Cardiac septum (tissue), 1 donor: ENCODE results near the gene C11orf21. TPM values are rescaled to one million over a fixed set of nuclear protein-coding genes. Genes with fewer than 3 reads are reported as not detected.

ENCODE experiments used
- DNase-seq: peaks from one replicate; pipeline ENCODE4 v3.0.0-alpha.2; 2020; ENCODE audit warnings: low spot score
- intact Hi-C: fragments of 100-400 bp; cut with DNase I; formaldehyde crosslinking; loops from one replicate; pipeline ENCODE4 v1.14.0; 2022
- total RNA-seq: library from RNA; stranded (reverse); fragmentation: NEBNext Ultra II Directional; extraction: Animal tissue kit (Norgen Biotek cat#: 25700); gene quantifications from one replicate; pipeline ENCODE4 v1.2.1, GENCODE V29; 2021
- donor health status: DM: no; HTN: no; CAD: no.

C11orf21 gene
- total RNA-seq, 1 donor from 2014 or later = 23.2 TPM

DNA sequence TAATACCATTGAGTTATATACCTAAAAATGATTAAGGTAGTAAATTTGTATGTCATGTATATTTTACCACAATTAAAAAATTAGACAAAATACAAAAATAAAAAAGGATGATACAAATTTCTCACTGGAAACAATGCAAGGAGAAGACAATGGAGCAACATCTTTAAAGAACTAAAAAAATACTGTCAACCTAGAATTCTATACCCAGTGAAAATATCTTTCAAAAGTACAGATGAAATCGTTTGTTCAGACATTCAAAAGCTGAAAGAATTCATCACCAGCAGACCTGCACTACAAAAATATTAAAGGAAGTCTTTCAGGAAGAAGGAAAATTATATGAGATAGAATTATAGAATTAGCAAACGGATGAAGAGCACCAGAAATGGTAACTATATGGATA lies 21.5 kb downstream of the C11orf21 start:
- DNase-seq = no peak
- intact Hi-C loops = no loop called here

DNA sequence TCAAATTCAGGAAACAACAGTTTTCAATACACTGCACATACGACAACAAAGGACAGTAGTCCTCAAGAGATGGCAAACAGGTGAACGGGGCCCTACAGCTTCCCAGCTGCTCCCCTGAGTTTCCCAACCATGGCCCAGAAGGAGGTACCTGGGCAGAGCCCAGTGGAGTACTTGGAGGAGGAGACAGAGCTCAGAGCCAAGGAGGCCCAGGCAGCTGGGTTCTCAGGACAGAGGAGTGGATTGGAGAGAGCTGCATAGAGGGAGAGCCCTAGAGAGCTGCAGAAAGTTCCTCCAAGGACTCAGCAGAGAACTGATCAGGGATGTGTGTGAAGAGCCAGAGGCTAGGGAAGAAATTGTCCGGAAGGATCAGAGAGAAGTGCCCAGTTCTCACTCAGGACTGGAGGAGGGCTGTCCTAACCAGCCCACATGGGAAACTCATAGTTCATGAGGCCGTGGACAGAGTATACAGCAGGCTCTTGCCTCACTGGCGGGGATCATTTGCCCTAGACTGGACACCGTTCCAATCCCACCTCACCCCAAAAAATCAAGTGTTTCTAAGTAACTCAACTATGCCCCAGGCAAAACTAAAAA lies 23.7 kb downstream of the C11orf21 start:
- intact Hi-C loops = no loop called here
- DNase-seq = no peak

DNA sequence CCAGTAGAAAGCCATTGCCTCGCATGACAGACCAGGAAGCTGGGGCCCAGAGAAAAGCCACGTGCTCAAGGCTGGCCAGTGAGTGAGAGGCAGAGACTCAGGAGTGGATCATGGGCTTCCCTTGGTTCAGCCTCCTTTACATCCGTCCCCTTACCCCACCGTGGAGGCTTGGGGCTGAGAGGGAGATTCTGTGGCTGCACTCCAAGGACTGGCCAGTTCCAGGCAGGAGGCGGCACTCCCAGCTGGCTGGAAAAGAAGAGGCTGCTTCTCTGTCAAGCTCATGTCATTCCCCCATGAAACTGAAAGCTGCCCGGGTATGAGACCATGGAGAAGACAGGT lies 24.7 kb downstream of the C11orf21 start:
- DNase-seq = no peak
- intact Hi-C loops = no loop called here

DNA sequence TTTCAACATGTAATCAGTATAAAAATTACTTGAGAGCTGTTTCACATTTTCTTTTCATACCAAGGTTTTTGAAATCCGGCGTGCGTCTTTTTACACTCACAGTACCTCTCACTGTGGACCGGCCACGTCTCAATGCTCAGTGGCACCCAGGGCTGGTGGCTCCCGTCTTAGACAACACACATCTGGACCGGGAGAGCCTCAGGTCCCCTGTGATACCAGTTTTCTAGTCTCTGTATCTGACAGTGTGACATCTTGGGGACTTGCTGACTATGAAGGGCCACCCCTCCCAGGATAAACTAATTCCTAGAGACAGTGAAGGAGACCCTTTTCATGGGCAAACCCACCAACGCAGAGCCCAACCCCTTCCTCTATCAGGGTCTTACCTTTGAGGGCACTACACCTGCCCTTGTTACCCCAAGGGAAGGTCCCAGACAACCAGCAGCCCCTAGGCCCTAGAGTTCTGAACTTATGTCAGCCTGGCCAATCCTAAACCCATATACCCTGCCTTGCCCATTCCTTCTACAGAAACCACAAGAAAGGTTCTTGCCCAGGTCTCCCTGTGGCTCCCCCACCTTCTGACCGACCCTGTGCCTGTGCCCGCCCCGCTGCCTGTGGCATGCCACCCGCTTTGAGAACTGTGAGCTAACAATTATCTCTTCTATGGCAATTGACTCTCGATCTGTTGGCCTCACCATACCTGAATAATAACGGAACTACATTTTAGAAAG lies 25.3 kb downstream of the C11orf21 start:
- no peak for DNase-seq
- intact Hi-C loops = no loop called here

DNA sequence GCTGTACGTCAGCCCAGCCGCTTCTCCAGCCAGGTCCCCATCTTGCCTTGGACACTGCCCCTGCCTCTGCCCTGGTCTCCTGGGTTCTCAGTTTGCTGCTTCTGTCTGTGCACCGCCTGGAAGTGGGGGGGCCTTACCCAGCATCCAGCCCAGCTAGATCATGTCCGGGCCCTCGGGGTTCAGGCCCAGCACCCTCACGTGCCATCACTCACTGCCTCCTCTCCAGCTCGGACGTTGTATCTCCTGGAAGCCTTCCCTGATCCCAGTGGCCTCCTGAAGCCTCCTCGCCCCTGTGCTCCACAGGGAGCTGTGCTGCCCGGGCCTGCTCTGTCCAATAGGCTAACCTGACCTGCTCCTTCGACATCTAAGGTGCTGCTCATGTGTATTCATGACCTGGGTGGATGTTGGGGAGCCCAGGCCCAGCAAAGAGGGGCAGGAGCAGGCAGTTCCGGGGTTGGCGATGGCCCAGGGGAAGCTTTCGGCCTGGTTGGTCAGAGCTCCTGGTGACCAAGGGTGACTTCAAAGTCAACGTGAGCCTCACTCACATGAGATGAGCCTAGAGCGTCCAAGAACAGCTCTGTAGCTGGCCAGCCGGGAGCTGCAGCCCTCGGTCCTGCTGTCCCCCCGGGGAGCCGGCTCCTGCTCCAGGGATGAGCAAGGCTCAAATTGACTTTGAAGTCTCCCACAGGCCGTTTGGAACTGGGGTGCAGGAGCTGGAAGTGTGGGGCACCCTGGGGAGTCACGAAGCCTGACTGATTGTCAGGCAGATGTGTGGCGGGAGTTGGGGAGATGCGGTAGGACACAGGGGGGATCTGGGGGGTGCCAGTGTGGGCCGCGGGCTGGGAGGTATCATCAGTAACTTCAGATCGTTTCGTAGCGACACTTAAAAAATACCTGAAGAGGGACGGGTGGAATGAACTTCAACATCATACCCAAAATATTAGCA lies 26.1 kb downstream of the C11orf21 start:
- DNase-seq = peak; percentile 54
- intact Hi-C loops = no loop called here

DNA sequence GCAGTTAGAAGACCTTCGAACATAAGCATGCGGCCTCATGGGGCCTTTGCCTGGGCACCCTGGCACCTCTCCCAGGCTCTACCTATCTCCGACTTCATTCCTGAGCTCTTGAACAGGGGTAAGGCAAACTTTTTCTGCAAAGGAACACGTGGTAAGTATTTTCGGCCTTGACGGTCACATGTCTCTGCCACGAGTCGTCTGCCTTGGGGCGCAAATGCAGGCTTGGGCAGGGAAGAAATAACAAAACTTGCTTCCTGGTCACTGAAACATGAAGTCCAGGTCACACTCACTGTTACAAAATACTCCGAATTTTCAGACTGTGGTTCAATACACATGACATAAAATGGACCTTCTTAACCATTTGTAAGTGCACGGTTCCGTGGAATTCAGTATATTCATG lies 27.9 kb downstream of the C11orf21 start:
- intact Hi-C loops = no loop called here
- DNase-seq = peak; percentile 35

DNA sequence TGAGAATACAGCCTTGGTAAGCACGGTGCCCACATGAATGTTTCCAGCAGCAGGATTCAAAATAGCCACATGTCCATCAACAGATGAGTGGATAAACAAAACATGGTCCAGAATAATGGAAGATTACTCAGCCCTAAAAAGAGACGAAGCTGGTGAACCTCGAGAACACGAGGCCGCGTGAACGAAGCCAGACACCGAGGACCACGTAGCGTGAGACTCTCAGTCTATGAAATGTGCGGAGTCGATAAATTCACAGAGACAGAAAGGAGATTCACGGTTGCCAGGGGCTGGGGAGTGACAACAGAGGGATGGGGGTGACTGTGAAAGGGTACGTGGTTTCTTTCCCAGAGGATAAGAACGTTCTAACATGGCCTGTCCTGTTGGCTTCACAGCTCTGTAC lies 28.4 kb downstream of the C11orf21 start:
- no peak for DNase-seq
- intact Hi-C loops = no loop called here

DNA sequence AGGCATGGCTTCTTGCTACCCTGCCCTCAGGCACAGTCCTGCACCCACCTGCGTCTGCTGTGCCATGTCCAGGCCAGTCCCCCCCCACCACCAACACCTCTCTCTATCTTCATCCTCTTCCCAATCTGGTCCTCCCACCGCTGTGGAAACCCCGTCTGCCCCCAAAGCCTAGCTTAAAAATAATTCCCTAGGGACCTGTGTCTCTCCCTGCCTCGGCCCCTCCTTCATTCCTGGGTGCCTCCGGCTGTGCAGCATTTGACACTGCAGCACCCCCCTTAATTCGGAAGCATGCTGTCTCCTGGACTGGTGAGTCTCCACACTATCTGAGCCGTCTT lies 28.8 kb downstream of the C11orf21 start:
- intact Hi-C loops = no loop called here
- no peak for DNase-seq

DNA sequence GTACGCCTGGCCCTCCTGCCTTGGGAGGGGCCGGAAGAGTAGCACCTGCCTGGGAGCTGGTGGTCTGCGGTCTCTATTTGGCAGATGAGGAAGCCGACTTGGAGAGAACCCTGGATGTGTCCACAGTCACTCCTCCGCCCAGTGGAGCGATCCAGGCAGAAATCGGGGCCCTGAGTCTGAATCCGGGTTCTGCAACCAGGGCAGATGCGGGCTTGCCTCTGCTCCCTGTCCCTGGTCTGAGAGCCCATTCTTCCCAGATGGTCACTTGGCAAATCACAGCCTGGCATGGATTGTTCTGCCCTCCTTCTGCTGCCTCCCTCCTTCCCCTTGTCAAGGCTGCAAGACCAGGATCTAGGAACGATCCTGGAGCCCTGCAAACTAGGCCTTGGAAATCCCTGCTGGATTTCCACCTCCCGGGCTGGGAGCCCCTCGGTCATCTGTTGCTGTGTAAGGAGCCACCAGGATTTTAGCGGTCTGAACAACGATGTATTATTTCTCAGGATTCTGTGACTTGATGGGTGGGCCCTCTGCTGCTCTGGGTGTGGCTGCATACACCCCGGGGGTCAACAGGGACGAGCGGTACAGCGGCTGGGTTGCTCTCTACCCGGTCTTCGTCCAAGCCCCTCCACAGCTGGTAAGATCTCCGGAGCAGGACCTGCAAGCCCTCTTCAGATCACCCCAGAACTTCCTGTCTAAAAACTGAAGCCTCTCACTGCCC lies 29.3 kb downstream of the C11orf21 start:
- DNase-seq = no peak
- intact Hi-C loops = no loop called here

DNA sequence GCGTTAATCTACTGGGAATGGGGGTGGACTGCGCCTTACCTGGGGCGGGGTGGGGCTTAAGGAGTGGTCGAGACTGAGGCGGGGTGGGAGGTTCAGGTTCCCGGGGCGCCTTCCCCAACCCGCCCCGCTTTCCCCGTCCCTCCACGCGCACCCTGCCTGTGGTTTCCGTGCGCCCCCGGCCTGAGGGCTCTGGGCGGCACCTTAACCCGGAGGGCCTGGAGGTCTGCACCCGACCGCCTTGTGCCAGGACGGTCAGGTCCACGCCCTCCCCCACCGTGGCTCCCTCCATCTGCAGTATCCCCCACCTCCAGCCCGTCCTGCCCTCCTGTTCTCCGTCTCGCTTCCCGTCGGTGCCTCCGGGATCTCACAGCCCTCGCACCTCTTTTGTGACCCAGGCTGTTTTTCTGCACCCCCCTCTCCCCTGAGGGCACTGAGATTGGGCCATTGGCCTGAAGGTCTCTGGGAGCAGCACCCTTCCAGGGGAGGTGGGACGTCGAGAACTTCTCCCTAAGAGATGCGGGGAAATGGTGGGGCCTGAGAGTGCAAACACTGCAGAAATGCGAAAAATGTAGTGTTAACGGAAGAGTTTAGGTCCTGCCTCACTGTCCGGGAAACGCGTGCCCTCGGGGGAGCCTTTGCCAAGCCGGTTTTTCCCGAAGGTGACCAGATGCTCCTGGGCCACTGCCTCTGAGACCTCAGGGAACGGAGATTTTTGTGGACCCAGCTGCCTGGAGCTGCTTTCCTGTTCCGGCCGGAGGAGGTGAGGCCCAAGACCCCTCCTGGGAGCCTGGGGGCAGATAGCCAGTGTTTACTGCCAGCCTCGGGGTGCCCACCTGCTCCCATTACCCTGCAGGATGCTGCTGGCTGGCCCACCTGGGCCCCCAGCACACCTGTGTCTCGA lies 30.1 kb downstream of the C11orf21 start:
- peak; percentile 61 for DNase-seq
- intact Hi-C loops = no loop called here

DNA sequence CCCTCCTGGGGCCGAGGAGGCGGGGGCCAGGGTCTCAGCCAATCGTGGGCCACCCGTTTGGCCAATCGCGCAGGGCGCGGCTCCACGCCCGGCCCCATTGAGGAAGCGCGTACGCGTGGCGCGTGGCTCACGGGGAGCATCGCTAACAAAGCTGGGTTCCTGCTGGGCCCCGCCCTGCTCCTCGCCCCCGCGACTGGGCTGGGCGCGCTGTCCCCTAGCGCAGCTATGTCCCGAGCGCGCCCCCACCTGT lies 30.7 kb downstream of the C11orf21 start:
- DNase-seq = peak; percentile 79

DNA sequence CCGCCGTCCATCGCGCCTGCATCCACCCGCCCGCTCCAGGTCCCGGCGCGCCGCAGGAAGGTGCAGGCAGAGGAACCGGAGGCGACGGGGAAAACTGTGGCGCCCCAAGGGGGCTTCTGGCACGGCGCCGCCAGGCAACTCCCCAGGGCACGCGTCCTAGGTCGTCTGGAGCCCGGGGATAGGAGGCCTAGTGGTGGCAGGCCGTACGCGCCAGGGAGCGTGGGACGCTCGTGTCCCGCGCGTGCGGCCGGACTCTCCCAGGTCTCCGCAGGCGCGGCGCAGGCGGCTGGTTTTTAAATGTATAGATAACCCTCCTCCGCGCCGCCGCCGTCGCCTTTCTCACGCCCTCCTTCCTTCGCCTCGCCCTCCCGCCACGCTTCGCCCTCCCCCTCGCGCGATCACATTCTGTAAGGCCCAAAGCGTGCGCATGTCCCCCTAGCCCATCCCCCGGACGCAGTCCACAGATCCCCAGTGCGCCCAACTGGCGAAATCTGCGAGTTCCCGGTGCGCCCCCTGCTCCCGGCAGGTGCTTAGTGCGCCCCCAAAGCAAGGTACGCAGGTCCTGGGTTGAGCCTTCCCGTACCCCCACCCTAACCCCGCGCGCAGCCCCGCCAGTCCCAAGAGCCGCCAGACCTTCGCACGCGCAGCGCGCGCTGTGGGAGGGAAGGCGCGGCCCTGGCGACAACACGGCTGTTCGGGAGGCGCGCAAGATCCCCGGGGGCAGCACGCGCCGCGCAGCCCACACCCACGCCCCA lies 31.2 kb downstream of the C11orf21 start, which contains the start of gene ASCL2:
Gene ASCL2 (minus strand): TSS at position 267 of the 755 bp plus-strand sequence. CDS start 256 bp downstream, at position 11.
- intact Hi-C loops = no loop called here
- peak; percentile 70 for DNase-seq

More for the DNA sequence above, 30.7 kb downstream of the C11orf21 start:
- intact Hi-C loops = no loop called here

DNA sequence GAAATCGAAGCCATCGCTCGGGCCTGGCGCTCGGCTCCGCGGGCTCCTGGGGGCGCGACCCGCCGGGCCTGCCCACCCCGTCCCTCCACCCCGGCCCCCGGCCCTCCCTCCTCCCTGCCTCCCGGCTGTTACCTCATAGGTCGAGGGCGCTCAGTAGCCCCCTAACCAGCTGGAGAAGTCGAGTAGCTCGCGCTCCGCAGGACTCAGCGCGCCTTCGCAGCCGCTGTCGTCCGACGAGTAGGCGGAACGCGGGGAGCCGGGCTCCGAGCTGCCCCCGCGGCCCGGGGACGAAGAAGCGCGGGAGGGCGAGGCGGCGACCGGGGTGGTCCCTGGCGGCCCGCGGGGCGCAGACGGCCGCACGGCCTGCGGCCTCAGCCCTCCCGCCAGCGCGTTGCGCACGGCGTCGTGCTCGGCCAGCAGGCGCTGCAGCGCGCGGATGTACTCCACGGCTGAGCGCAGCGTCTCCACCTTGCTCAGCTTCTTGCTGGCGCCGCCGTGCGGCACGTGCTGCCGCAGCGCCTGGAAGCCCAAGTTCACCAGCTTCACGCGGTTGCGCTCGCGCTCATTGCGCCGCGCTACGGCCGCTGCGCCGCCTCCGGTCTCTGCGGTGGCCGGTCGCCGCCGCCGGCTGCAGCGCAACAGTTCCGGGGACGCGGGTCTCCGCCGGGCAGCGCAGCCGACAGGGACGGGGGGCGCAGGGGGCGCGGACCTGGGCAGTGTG lies 32.0 kb downstream of the C11orf21 start:
- intact Hi-C loops = no loop called here

DNA sequence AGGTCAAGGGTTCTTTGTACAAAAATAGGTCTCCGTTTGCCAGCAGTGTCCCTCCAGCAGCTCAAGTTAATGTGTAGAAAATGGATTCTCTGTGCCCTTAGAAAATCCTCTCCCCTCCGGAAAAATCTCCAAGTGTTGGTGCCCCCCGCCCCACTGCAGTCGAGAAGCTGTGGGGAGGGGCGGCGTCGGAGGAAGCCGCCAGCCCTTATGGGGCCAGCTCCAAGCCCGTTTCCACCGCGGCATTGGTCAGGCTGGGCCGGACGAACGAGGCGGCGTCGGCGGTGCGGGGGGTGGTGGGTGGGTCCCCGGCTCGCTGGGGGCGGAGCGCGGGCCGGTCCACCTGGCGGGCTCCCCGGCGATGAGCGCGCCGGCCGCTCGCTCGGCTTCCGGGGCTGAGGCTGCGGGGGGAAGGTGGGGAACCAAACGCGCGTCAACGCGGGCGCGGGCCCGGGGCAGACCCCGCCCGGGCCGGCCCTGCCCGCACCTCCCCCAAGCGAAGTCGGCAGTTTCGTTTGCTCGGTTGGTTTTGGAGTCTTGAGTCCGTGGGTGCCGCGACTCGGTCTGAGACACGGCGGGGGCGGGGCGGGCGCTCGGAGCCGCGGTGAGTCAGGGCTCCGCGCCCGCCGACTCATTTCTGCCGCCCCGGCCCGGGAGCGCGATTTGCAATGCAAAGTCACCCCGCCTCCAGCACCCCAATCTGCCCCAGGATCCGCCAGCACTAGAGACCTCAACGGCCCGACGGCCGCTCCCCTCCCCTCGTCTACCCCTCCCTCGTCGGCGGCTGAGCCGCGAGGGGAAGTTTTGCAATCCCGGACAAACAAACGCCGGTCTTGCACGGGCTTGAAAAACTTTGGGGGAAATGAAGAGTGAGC lies 32.8 kb downstream of the C11orf21 start:
- intact Hi-C loops = no loop called here

More for the DNA sequence above, 32.0 kb downstream of the C11orf21 start:
- DNase-seq = peak; percentile 76

DNA sequence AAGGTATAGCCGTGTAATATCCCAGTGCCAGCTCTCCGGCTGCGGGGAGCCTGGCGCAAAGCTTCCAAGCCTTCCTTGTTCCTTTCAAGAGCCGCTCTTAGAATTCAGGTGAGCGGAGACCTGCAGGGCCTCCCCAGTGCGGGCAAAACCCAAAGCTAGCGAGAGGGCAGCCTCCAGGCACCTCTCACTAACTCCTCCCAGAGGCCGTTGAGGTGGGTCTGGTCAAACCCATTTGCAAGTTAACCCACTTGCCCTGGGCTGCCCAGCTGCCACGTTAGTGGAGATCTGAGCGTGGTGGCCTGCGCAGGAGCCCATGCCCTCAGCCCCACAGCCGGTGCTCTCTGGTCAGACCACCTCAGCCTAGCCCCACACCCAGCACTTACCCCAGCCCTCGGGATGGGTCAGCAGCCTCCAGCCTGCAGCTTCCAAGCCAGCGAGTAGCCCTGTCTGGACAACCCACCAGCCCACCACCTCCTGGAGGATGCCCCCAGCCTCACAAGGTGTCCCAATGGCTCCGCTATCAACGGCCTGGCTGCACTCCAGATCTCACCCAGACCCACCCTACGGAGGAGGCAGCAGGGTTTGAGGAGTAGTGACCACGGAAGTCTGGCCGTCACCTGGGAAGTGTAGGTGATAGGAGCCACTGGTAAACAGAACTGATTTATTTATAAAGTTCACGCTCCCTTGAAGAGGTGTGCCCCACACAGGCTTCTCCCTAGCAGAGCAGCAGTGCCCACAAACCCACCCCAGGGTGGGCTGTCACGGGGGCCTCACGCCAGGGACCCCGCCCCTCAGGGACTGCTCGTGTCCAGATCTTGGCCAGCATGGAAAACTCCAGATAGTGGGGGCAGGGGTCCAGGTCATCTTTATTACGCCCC lies 33.6 kb downstream of the C11orf21 start:
- peak; percentile 69 for DNase-seq

More for the DNA sequence above, 32.8 kb downstream of the C11orf21 start:
- peak; percentile 87 for DNase-seq

DNA sequence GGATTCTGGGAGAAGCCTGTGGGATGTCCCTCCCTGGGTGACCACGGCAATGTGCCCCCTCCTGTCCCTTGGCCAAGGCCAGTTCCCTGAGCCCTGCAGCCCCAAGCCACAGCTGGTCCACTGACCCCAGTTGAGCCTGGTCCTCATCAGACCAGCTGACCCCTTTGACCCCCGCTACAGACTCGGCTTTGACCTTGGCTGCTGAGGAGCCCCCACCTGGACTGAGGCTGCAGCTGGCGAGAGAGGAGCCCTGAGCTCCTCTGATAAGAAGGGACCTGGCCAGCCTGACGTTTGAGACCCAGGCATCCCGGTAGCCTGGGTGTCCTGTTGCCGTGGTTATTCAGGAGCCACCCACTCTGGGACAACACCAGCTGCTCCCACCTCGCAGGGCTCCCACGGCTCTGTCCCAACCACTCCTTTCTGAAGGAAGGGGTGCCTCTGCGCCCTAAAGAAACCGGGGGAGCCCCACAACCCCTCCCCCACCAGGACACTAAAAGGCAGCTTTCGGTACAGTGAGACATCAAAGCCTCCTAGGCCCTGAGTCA lies 34.3 kb downstream of the C11orf21 start:
- intact Hi-C loops = no loop called here
- peak; percentile 41 for DNase-seq

More for the DNA sequence above, 33.6 kb downstream of the C11orf21 start:
- intact Hi-C loops = no loop called here
